ENCODE data around the gene ZBP1.

The ZBP1 gene

DNA sequence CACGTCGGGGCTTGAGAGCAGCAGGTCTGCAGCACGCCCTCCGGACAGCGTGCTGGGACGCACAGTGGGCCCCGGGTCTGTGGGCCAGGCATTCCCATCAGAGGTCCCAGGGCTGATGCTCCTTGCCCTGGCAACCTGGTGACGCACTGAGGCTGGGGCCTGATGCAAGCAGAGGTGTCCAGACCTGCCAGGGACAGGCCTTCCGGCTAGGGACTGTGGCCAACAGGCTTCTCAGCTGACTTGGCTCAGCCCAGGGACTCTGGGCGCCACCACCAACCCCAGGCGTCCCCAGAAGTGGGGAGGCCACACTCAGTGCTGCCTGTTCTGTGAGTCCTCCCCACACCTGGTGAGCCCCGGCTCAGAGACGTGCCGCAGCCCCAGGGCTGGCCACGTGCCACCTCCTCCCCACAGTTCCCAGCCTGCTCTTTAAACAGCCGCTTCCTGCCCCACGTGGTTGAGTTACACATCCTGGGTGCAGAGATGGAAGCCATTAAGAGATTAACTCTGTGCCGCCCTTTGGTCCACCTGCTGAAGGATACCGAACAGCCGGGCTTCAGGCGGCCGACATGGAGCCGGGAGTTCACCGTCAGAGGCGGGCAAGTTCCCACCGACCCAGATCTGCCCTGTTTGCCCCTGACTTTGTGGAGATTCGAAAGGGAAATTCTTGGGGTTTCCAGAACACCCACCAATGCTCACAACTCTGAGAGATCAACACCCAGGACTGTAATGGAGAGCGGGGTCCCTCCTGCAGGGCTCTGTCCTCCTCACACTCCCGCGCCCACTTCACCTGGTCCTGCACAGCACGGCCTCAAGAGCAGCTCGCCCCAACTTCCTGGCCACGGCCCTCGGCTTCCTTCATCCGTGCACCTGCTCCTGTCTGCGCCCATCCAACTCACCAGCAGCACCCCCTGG lies 37.6 kb upstream of the ZBP1 start:
- TF ChIP-seq, protein P1, sequence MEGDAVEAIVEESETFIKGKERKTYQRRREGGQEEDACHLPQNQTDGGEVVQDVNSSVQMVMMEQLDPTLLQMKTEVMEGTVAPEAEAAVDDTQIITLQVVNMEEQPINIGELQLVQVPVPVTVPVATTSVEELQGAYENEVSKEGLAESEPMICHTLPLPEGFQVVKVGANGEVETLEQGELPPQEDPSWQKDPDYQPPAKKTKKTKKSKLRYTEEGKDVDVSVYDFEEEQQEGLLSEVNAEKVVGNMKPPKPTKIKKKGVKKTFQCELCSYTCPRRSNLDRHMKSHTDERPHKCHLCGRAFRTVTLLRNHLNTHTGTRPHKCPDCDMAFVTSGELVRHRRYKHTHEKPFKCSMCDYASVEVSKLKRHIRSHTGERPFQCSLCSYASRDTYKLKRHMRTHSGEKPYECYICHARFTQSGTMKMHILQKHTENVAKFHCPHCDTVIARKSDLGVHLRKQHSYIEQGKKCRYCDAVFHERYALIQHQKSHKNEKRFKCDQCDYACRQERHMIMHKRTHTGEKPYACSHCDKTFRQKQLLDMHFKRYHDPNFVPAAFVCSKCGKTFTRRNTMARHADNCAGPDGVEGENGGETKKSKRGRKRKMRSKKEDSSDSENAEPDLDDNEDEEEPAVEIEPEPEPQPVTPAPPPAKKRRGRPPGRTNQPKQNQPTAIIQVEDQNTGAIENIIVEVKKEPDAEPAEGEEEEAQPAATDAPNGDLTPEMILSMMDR (conservative IDR thresholded peaks at IDR 0.05): no peak
- peak overlapping the region; percentile 99 for H3K27ac ChIP-seq

DNA sequence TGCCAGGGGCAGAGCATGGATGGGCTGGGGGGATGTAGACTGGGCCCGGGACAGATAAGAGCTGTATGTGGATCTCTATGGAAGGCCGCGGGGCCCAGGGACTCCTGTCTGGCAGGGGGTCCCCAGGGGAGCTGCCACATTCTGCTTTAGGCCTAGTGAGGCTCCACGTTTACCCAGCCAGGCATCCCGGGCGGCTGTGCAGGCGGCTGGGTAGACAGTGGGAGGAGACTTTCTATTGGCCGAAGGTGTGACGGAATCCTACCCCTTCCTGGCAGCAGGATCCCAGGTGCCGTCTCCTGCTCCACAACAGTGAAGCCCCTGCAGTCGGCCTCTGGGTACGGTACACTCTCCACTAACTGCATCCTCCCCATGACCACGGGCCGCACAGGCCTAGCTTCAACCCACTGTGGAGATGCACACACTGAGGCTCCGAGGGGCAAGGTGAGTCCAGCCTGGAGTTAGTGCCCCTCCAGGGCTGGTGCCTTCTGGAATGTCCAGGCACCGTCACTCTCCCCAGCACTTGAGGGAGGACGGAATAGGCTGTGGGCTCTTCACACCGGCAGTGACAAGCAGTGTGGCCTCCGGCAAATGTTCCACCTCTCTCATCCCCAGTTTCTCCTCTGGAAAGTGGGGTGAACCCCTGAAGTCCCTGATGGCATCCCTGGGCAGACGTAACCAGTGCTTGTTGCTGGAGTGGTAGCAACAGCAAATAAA lies 36.8 kb upstream of the ZBP1 start:
- H3K27ac ChIP-seq: peak overlapping the region; percentile 99
- TF ChIP-seq, protein P1 (conservative IDR thresholded peaks at IDR 0.05): no peak

DNA sequence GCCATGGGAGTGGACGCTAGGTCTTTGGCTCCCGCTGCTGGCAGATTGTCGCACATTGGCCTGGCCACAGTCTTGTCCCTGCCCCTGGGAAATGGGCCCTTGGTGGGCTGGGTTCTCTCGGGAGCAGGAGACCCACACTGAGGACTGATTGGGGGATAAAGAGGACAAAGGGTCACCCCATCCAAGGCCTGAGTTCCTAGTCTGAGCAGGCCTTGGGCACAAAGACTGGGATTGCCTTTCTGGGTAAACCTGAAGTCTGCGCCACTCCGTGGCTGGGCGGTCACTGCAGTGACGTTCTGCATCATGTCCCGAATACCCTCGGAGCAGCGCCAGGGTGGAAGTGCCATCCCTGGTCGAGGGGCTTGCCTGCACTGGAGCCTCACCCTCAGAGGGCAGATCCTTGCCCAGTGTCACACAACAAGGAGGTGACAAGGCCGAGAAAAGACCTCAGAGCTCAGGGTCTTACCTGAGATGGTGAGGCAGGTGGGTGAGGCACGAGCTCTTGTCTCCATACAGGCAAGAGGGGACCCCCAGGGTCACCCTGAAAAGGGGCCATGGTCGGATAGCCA lies 36.1 kb upstream of the ZBP1 start:
- peak overlapping the region; percentile 99 for H3K27ac ChIP-seq

DNA sequence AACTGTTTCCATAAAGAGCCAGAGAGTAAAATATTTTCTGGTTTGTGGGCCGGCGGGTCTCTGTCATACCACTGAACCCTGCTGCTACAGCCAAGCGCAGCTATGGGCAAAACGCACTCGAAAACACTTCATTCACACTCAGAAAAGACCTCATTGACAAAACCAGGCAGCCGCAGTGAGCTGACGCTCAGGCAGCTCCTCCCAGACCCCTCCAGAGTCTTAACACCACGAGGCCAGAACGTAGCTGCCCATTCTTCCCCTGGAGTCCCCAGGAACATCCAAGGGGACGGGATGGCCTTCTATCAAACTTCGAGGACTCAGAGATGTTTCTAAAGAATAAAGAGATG lies 35.6 kb upstream of the ZBP1 start:
- TF ChIP-seq, protein P1 (conservative IDR thresholded peaks at IDR 0.05): no peak

More for the DNA sequence above, 36.1 kb upstream of the ZBP1 start:
- TF ChIP-seq, protein P1 (conservative IDR thresholded peaks at IDR 0.05): no peak

DNA sequence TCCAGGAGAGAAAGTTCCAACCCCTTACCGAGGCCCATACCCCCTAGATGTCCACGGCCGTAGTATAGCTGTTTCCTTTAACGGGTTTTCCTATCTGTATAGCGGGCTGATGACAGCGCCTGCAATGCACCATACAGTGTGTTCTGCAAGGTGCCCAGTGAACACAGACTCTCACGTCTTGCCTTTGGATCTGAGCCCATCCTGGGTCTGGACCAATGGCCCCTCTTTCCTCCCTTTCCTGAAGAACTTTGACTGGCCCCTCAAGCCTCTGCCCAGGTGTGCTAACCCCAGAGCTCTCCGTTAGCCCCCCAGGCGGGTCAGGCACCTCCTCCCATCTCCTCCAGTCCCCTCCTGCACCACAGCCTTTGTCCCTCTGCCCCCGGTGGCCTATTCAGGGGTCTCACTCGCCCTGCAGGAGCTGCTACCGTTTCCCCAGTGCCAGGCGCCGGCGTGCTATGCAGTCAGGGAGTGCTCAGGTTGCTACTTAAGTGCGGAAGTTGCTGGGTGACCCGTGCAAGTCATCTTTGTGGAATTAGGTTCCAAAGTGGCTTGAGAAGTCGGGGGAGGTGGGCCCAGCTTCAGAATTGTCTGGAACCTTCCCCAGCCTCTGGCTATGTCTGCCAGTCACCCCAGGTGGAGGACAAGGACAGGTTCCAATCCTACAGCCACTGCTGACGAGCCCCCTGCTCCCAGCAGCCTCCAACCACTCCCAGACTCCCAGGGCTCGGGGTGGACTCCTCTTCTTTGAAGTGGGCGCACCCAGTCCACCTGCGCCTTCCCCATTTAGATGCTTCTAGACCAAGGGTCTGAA lies 35.0 kb upstream of the ZBP1 start:
- TF ChIP-seq, protein P1 (conservative IDR thresholded peaks at IDR 0.05): no peak
- H3K27ac ChIP-seq: peak overlapping the region; percentile 99

More for the DNA sequence above, 35.6 kb upstream of the ZBP1 start:
- H3K27ac ChIP-seq: peak overlapping the region; percentile 99

DNA sequence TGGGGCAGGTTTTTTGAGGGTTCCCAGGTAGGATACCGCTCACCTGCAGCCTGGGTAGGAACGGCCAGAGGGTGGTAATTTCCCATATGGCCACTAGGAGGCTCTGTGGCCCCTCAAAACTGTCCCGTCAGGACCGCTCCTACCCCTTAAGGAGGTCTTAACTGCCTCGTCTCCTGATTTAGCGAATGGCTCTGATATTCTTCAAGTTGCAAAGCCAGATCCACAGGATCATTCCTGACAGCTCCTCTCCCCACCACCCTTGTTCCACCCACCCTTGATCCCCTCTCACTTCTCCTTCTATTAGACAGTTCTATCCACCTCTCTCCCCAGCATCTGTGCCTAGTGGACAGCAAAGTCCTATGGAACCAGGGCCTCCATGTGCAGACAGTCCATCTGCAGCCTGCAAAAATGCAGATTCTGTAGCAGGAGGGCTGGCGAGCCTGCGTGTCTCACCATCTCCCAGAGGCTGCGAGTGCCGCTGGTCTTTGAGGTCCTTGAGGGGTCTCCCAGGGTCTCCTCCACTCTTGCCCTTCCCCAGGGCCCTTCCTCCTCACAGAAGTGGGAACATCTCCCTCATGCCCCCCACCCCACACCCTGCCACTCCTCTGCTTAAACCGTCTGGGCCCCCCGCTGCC lies 34.3 kb upstream of the ZBP1 start:
- TF ChIP-seq, protein P1 (conservative IDR thresholded peaks at IDR 0.05): peak; percentile 85

More for the DNA sequence above, 34.3 kb upstream of the ZBP1 start:
- H3K27ac ChIP-seq: peak overlapping the region; percentile 99
